Endometrial microvascular endothelial cells (primary cell): ENCODE data around the gene PPM1A. TPM values are rescaled to one million over a fixed set of nuclear protein-coding genes. Genes with fewer than 3 reads are reported as not detected.

Source experiments
- in situ Hi-C: cut with HindIII; loops from 2 replicates; pipeline ENCODE4 v1.10.0; 2017; ENCODE audit warnings: low sequenced_read_pairs, low pct_unique_long_range_greater_than_20kb; ENCODE audit errors: inconsistent ontology term
- total RNA-seq: library from RNA; depleted of rRNA; stranded (reverse); fragments of >200 nt; gene quantifications from one replicate; pipeline ENCODE4 v1.2.3, GENCODE V29; 2015; ENCODE audit errors: inconsistent ontology term

Gene PPM1A
- total RNA-seq, 1 donor from 2014 or later: 19.5 TPM

DNA sequence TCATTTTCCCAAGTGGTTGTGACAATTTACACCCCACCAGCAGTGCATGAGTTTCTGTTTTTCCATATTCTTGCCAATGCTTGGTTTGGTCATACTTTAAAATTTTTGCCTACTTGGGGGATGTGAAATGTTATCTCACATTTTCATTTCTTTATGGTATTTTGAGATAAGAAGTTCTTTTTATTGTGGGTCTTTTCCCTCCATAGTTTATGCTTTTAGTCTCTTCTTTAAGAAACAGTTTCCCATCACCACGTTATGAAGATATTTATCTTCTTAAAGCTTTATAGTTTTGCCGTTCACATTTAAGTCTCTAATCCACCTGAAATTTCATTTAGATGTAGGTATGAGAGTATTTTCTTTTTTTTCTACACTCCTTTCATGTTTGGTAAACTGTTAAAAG lies 95.7 kb downstream of the PPM1A start:
- in situ Hi-C loops: no loop called here

- in situ Hi-C loops: no loop called here
These were observed 97.7 kb downstream of the PPM1A start for GRCh38 chr14:60346706-60347105.

DNA sequence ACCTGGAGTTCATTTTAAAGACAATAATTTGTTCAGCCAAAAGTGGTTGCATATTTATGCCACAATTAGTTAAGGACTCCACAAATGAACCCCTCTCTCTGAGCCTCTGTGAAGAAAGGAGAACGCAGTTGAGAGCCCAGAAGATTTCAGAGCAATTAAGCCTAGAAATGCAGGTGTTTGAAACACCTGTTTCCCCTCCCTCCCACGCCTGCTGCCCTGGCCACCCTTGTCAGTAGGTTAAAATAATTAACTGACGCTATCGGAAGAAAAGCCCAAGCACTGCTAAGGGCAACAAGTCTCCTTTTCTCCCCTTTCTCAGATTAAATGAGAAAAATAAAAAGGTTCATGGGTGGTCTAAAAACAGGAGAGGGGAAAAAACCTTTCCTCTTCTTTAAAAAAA lies 99.2 kb downstream of the PPM1A start:
- in situ Hi-C loops: no loop called here

Other genes with a start within 250 kb of the PPM1A start
- gene PCNX4, start 157.3 kb upstream of the PPM1A start, total RNA-seq: 57.3 TPM
- gene DHRS7, start 83.8 kb upstream of the PPM1A start, total RNA-seq: 53.1 TPM
- not detected for gene C14orf39, start 236.8 kb downstream of the PPM1A start, total RNA-seq